OCI-LY1 (cell line): ENCODE measurements around the gene MAIP1.

ENCODE experiments used
- H2AFZ ChIP-seq: fragments of 200-600 bp; sonication (generic), shearing (Covaris generic); 2 replicates; pipeline ENCODE4 v1.6.0; 2014; ENCODE audit warnings: antibody characterized with exemption, mild to moderate bottlenecking, low read length
- H3F3A ChIP-seq: fragments of 200-600 bp; sonication (generic), shearing (Covaris generic); 2 replicates; pipeline ENCODE4 v1.6.0; 2014; ENCODE audit warnings: mild to moderate bottlenecking, antibody characterized with exemption, low read length, moderate library complexity; ENCODE audit not compliant: insufficient read depth
- H3K27ac ChIP-seq: fragments of 200-600 bp; sonication (generic); 2 replicates; pipeline ENCODE4 v1.5.1; 2014; ENCODE audit warnings: low read length, mixed run types, mild to moderate bottlenecking, low read depth; ENCODE audit not compliant: poor library complexity, severe bottlenecking
- H3K27me3 ChIP-seq: fragments of 200-600 bp; sonication (generic); 2 replicates; pipeline ENCODE4 v1.6.0; 2014; ENCODE audit warnings: antibody characterized with exemption, mild to moderate bottlenecking, low read length, moderate library complexity; ENCODE audit not compliant: insufficient read depth
- H3K36me3 ChIP-seq: fragments of 200-600 bp; sonication (generic); 2 replicates; pipeline ENCODE4 v1.6.1; 2014; ENCODE audit warnings: mild to moderate bottlenecking, antibody characterized with exemption, low read length, moderate library complexity, mixed read lengths; ENCODE audit not compliant: insufficient read depth
- H3K4me1 ChIP-seq: fragments of 200-600 bp; sonication (generic); 2 replicates; pipeline ENCODE4 v1.5.1; 2014; ENCODE audit warnings: mild to moderate bottlenecking, low read length, moderate library complexity; ENCODE audit not compliant: insufficient read depth, severe bottlenecking
- H3K4me2 ChIP-seq: fragments of 200-600 bp; sonication (generic), shearing (Covaris generic); 2 replicates; pipeline ENCODE4 v1.6.1; 2014; ENCODE audit warnings: low read length
- H3K4me3 ChIP-seq: fragments of 200-600 bp; sonication (generic); 2 replicates; pipeline ENCODE4 v1.5.1; 2014; ENCODE audit warnings: low read length, low read depth, mild to moderate bottlenecking, mixed read lengths; ENCODE audit not compliant: poor library complexity, severe bottlenecking
- H3K79me2 ChIP-seq: fragments of 200-600 bp; shearing (Covaris generic); 2 replicates; pipeline ENCODE4 v1.6.1; 2016; ENCODE audit warnings: mixed run types, low read length, mixed read lengths; ENCODE audit not compliant: insufficient read depth
- H3K9ac ChIP-seq: fragments of 200-600 bp; sonication (generic), shearing (Covaris generic); 2 replicates; pipeline ENCODE4 v1.6.1; 2014; ENCODE audit warnings: mild to moderate bottlenecking, low read length, mixed read lengths
- H3K9me2 ChIP-seq: fragments of 200-600 bp; sonication (generic), shearing (Covaris generic); 2 replicates; pipeline ENCODE4 v1.6.1; 2014; ENCODE audit warnings: low read depth, mild to moderate bottlenecking, low read length, mixed read lengths
- H3K9me3 ChIP-seq: fragments of 200-600 bp; shearing (Covaris generic); 2 replicates; pipeline ENCODE4 v1.6.1; 2014; ENCODE audit warnings: low read length, mixed read lengths
- H4K20me1 ChIP-seq: fragments of 200-600 bp; sonication (generic), shearing (Covaris generic); 2 replicates; pipeline ENCODE4 v1.6.0; 2016; ENCODE audit warnings: mild to moderate bottlenecking, low read length; ENCODE audit not compliant: insufficient read depth
- EZH2 ChIP-seq: fragments of 200-600 bp; sonication (generic), shearing (Covaris generic); IDR thresholded peaks from 2 replicates; pipeline ENCODE4 v1.8.0; 2017; ENCODE audit warnings: borderline replicate concordance, mixed run types, mild to moderate bottlenecking, antibody characterized with exemption, low read length, moderate library complexity, mixed read lengths
- TF ChIP-seq, protein P1 (sequence below): fragments of 200-600 bp; sonication (generic), shearing (Covaris generic); IDR thresholded peaks from 2 replicates; pipeline ENCODE4 v1.5.1; 2017; ENCODE audit warnings: mild to moderate bottlenecking, antibody characterized with exemption, low read length, moderate library complexity, mixed read lengths

The MAIP1 gene

DNA sequence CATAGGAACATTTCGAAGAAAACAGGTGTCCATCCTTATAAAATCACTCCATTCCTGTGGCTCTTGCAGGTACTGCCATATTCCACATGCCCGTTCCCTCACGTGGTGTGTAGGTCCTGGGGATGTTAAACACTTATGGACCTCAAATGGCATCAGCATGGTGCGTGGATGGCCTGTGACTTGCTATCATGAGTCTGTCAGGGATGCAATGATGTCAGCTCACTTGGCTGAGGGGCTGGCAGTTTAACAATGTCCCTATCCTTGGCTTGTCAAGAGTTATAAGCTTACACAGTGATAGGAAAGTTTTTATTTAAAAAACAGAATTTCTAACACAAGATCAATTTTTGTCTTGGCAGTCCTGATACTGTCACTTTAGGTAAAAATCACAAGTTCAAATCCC is 28.8 kb downstream of the MAIP1 start:
- peaks cover 8% of the 10 kb centered on the region for H3K4me1 ChIP-seq
- H2AFZ ChIP-seq: no peak overlapping the region
- TF ChIP-seq, protein P1, sequence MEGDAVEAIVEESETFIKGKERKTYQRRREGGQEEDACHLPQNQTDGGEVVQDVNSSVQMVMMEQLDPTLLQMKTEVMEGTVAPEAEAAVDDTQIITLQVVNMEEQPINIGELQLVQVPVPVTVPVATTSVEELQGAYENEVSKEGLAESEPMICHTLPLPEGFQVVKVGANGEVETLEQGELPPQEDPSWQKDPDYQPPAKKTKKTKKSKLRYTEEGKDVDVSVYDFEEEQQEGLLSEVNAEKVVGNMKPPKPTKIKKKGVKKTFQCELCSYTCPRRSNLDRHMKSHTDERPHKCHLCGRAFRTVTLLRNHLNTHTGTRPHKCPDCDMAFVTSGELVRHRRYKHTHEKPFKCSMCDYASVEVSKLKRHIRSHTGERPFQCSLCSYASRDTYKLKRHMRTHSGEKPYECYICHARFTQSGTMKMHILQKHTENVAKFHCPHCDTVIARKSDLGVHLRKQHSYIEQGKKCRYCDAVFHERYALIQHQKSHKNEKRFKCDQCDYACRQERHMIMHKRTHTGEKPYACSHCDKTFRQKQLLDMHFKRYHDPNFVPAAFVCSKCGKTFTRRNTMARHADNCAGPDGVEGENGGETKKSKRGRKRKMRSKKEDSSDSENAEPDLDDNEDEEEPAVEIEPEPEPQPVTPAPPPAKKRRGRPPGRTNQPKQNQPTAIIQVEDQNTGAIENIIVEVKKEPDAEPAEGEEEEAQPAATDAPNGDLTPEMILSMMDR: no peak
- no peak for TF ChIP-seq EZH2
- no peak overlapping the region for H3K27ac ChIP-seq
- H3K9ac ChIP-seq: no peak overlapping the region
- no peaks in the 10 kb centered on the region for H3K36me3 ChIP-seq
- H3K4me3 ChIP-seq: no peak overlapping the region
- H3K9me3 ChIP-seq: no peaks in the 10 kb centered on the region
- H3K27me3 ChIP-seq: no peaks in the 10 kb centered on the region
- H3K9me2 ChIP-seq: no peaks in the 10 kb centered on the region
- H4K20me1 ChIP-seq: no peaks in the 10 kb centered on the region
- H3F3A ChIP-seq: no peaks in the 10 kb centered on the region
- H3K4me2 ChIP-seq: no peak overlapping the region
- no peaks in the 10 kb centered on the region for H3K79me2 ChIP-seq

DNA sequence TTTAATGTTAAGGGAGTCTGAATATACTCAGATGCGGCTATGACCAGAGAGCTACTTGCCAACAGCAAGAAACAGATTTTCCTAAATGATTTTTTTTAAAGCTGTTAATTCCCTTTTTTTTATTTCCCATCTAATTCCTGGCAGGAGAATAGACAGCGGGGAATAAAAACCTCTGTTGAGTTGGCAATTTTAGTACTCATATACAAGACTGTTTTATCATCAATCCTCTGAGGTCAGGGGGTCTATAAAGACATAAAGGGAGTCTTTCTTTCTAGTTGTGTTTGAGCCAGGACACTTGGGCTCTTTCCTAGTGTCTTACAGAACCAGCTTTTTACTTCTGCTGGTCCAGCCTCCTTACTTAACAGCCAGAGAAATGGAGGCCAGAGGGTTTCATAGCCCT is 29.4 kb downstream of the MAIP1 start:
- Histone ChIP-seq H3K79me2 (no peaks in the 10 kb centered on the region), H3K4me3 (no peak overlapping the region), H3K4me1 (peaks cover 8% of the 10 kb centered on the region), H3K27me3 (no peaks in the 10 kb centered on the region), H3F3A (no peaks in the 10 kb centered on the region), H2AFZ (no peak overlapping the region), H3K9me3 (no peaks in the 10 kb centered on the region), H3K9me2 (no peaks in the 10 kb centered on the region), H3K9ac (no peak overlapping the region), H3K27ac (no peak overlapping the region), H3K4me2 (no peak overlapping the region), H3K36me3 (no peaks in the 10 kb centered on the region), H4K20me1 (no peaks in the 10 kb centered on the region)
- TF ChIP-seq EZH2: no peak
- TF ChIP-seq, protein P1: no peak

DNA sequence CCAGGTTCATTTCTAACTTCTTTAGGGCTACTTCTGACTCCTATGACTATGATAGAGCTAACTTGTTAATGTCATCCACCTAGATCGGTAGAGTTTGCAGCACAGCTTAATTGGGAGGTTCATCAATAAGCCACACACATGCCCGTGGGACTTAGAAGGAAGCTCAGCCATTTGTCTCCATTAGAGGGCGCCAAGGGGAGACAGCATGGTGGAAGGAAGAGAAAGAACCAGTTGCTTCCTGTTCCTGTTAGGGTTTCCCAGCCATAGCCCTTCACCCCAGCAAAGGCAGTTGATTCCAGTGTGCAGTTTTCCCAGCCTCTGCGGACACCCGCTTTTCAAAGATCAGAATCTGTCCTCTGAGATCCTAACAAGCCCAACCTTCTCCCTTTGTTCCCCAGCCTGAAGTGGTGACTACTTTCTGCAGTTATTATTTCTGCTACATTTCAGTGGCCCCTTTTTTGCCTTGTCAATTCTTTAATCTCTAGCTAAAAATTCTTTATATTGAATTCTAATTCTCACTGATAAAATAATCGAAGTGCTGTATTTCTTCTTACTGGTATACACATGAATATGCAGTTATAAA is 30.3 kb downstream of the MAIP1 start:
- Histone ChIP-seq H4K20me1 (no peaks in the 10 kb centered on the region), H3K9ac (no peak overlapping the region), H3F3A (no peaks in the 10 kb centered on the region), H3K9me2 (no peaks in the 10 kb centered on the region), H3K4me2 (no peak overlapping the region), H3K27me3 (no peaks in the 10 kb centered on the region), H3K9me3 (no peaks in the 10 kb centered on the region), H2AFZ (peak overlapping the region; percentile 53), H3K79me2 (no peaks in the 10 kb centered on the region), H3K27ac (no peak overlapping the region), H3K4me1 (peaks cover 8% of the 10 kb centered on the region), H3K36me3 (no peaks in the 10 kb centered on the region), H3K4me3 (no peak overlapping the region)
- TF ChIP-seq EZH2: no peak
- TF ChIP-seq, protein P1: peak; percentile 73
